Upper lobe of left lung (tissue), 4 donors: ENCODE results near the gene UBE2E1.

Experiments used
- EP300 ChIP-seq, 4 donors: sonication (generic); formaldehyde crosslinking; IDR thresholded peaks; one replicate each; pipeline ENCODE4 v1.5.1; 2017; ENCODE audit warnings: antibody characterized with exemption in 4 of 4, control low read depth in 2 of 4
- POLR2A ChIP-seq, 4 donors: fragments of 450-650 bp; IDR thresholded peaks; one replicate each; pipeline ENCODE4 v1.5.1; 2016 to 2017; ENCODE audit warnings: antibody characterized with exemption in 4 of 4, mild to moderate bottlenecking in 2 of 4

DNA sequence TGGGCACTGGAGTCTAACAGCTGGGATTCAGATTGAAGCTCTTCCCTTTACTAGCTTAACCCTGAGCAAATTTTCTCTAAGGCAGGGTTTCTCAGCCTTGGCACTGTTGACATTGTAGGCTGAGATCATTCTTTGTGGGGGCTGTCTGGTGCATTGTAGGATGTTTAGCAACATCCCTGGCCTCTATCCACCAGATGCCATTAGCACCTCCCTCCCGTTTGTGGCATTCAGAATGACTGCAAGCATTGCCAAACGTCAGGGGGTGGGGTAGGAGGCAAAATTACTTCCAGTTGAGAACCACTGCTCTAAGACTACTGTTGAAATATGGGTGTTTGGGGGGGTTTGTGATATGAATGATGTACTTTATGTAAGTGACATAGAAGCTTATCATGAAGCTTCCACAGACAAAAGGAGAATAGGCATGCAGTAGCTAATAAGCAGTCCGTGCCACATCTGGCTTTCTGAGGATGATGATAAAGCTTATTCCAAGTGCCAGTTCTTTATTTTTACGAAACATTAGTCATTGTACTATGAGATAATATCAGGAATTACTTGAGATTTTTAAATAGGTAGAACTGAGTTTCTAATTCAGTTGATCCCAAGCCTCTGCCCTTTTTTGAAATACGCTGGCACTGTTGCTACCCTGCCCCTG is 71.7 kb downstream of the UBE2E1 start:
- TF ChIP-seq EP300 (IDR thresholded peaks at IDR 0.05) (no peak), POLR2A (IDR thresholded peaks at IDR 0.05) (no peak)
